Endothelial cell of umbilical vein (primary cell): ENCODE data around the gene MEX3C. TPM values are rescaled to one million over a fixed set of nuclear protein-coding genes. Genes with fewer than 3 reads are reported as not detected.

ENCODE experiments used
- BruUV-seq: library from RNA; stranded (reverse); fragments of 400-500 nt; replicated peaks from 2 replicates; lab custom pipeline; 2021; lab: Mats Ljungman, UMichigan
- CTCF ChIA-PET: fragments of 300-600, 350-600 bp; sonication (Branson Sonifier 250); formaldehyde crosslinking; loops from one replicate; lab custom pipeline; 2021; ENCODE audit warnings: antibody characterized with exemption, inconsistent platforms; lab: Charles Lee
- POLR2A ChIA-PET: fragments of 300-600, 350-600 bp; sonication (Branson Sonifier 250); formaldehyde crosslinking; loops from one replicate; lab custom pipeline; 2021; ENCODE audit warnings: antibody characterized with exemption, inconsistent platforms; lab: Charles Lee
- DNase-seq: peaks from one replicate; pipeline ENCODE4 v3.0.0-alpha.2; 2011; ENCODE audit warnings: low read depth, low spot score
- FAIRE-seq: peaks from 2 replicates; lab custom pipeline; 2011; peaks lifted over from hg19 to GRCh38; lab: Jason Lieb, UNC
- H2AFZ ChIP-seq: 2 replicates; pipeline ENCODE4 v1.6.0; 2012; ENCODE audit warnings: low read depth, low read length, control low read depth, inconsistent platforms
- H3K27ac ChIP-seq: 2 replicates; pipeline ENCODE4 v1.5.1; 2011; ENCODE audit warnings: low read depth, mild to moderate bottlenecking, control low read depth, low read length, moderate library complexity; ENCODE audit not compliant: insufficient read depth
- H3K27me3 ChIP-seq, 2 experiments: 2 replicates each; pipeline versions ENCODE4 v1.6.0 to v1.6.1; 2011; ENCODE audit warnings: low read length in 2 of 2, mixed read lengths in 1 of 2; ENCODE audit not compliant: control insufficient read depth in 2 of 2, insufficient read depth in 2 of 2
- H3K36me3 ChIP-seq, 2 experiments: 2 replicates in 1 of 2; 3 replicates in 1 of 2; pipeline ENCODE4 v1.5.1; 2011; ENCODE audit warnings: low read length in 2 of 2, mild to moderate bottlenecking in 1 of 2, moderate library complexity in 1 of 2; ENCODE audit not compliant: control insufficient read depth in 2 of 2, insufficient read depth in 2 of 2; ENCODE audit errors: extremely low read depth in 1 of 2
- H3K4me1 ChIP-seq: 3 replicates; pipeline ENCODE4 v1.5.1; 2011; ENCODE audit warnings: mild to moderate bottlenecking, low read length; ENCODE audit not compliant: control insufficient read depth, insufficient read depth; ENCODE audit errors: extremely low read depth
- H3K4me2 ChIP-seq: 2 replicates; pipeline ENCODE4 v1.6.1; 2011; ENCODE audit warnings: low read length, control low read depth, mixed read lengths; ENCODE audit not compliant: insufficient read depth
- H3K4me3 ChIP-seq, 3 experiments: fragments of 200-600 bp in 1 of 3; sonication (generic), shearing (Covaris generic) in 1 of 3; replicated peaks in 1 of 3; 2 replicates each; pipeline ENCODE4 v1.5.1; 2011 to 2016; ENCODE audit warnings: control low read depth in 3 of 3, low read length in 3 of 3, mild to moderate bottlenecking in 2 of 3, inconsistent platforms in 1 of 3, low read depth in 1 of 3, moderate library complexity in 1 of 3; ENCODE audit not compliant: insufficient read depth in 1 of 3
- H3K79me2 ChIP-seq: 2 replicates; pipeline ENCODE4 v1.6.0; 2012; ENCODE audit warnings: low read length, inconsistent platforms; ENCODE audit not compliant: control insufficient read depth, insufficient read depth
- H3K9ac ChIP-seq: replicated peaks from 2 replicates; pipeline ENCODE3; 2011; ENCODE audit warnings: low read length, control low read depth; ENCODE audit not compliant: insufficient read depth; ENCODE audit errors: extremely low read depth
- H3K9me1 ChIP-seq: replicated peaks from 3 replicates; pipeline ENCODE4 v1.6.0; 2011; ENCODE audit warnings: mild to moderate bottlenecking, low read length; ENCODE audit not compliant: control insufficient read depth, insufficient read depth; ENCODE audit errors: extremely low read depth
- H3K9me3 ChIP-seq: replicated peaks from 2 replicates; pipeline ENCODE4 v1.5.1; 2012; ENCODE audit warnings: low read length, inconsistent platforms; ENCODE audit not compliant: control insufficient read depth, insufficient read depth
- H4K20me1 ChIP-seq: replicated peaks from 2 replicates; pipeline ENCODE3; 2011; ENCODE audit warnings: mild to moderate bottlenecking, low read length; ENCODE audit not compliant: control insufficient read depth, insufficient read depth; ENCODE audit errors: extremely low read depth
- CTCF ChIP-seq, 2 donors: IDR thresholded peaks; 1 replicate in 1 of 2; 2 replicates in 1 of 2; pipeline ENCODE4 v1.5.1; 2011; ENCODE audit warnings: low read length in 2 of 2, mild to moderate bottlenecking in 2 of 2, moderate library complexity in 2 of 2, control low read depth in 1 of 2, inconsistent platforms in 1 of 2, low read depth in 1 of 2; ENCODE audit not compliant: insufficient read depth in 1 of 2; ENCODE audit errors: extremely low read depth in 1 of 2
- EZH2 ChIP-seq: IDR thresholded peaks from 2 replicates; pipeline ENCODE4 v1.6.1; 2012; ENCODE audit warnings: borderline replicate concordance, low read depth, mild to moderate bottlenecking, moderate library complexity, low read length, inconsistent platforms; ENCODE audit not compliant: severe bottlenecking
- FOS ChIP-seq: IDR thresholded peaks from 2 replicates; pipeline ENCODE4 v1.6.1; 2011; ENCODE audit warnings: mild to moderate bottlenecking, low read length, moderate library complexity, borderline replicate concordance; ENCODE audit not compliant: insufficient read depth
- GATA2 ChIP-seq: IDR thresholded peaks from 2 replicates; pipeline ENCODE4 v1.7.0; 2011; ENCODE audit warnings: low read depth, mild to moderate bottlenecking, moderate library complexity, mixed read lengths, low read length; ENCODE audit not compliant: insufficient read length, insufficient read depth
- JUN ChIP-seq: IDR thresholded peaks from 2 replicates; pipeline ENCODE4 v1.6.1; 2011; ENCODE audit warnings: borderline replicate concordance, low read depth; ENCODE audit not compliant: insufficient read length, insufficient read depth
- MYC ChIP-seq: IDR thresholded peaks from one replicate; pipeline ENCODE4 v1.6.1; 2011; ENCODE audit warnings: mild to moderate bottlenecking, low read depth, low read length
- POLR2A ChIP-seq: IDR thresholded peaks from 2 replicates; pipeline ENCODE4 v1.6.1; 2012; ENCODE audit warnings: low read depth, mild to moderate bottlenecking, control low read depth, low read length
- POLR2AphosphoS5 ChIP-seq: IDR thresholded peaks from 2 replicates; pipeline ENCODE4 v1.6.1; 2012; ENCODE audit warnings: low read depth, mild to moderate bottlenecking, control low read depth, low read length, moderate library complexity; ENCODE audit not compliant: insufficient read depth
- dilution Hi-C: fragments of 300-500 bp; cut with MboI; formaldehyde crosslinking; loops from one replicate; pipeline ENCODE4 v1.15.0; 2019; ENCODE audit warnings: low sequenced_read_pairs; ENCODE audit not compliant: extremely low pct_ligation_motif_present
- intact Hi-C: fragments of 100-400 bp; cut with micrococcal nuclease; formaldehyde crosslinking; loops from one replicate; pipeline ENCODE4 v1.10.0; 2022
- polyA plus RNA-seq, 4 experiments: library from polyadenylated mRNA; depleted of rRNA in 3 of 4; stranded (reverse) in 3 of 4; unstranded in 1 of 4; fragments of >200 nt; gene quantifications; 2 replicates each; pipeline versions ENCODE4 v1.2.1 to v1.2.3, GENCODE V29; 2011 to 2012; ENCODE audit warnings: missing spikeins in 1 of 4
- total RNA-seq: library from RNA; stranded (reverse); gene quantifications from 2 replicates; pipeline ENCODE4 v1.2.3, GENCODE V29; 2021
- TF ChIP-seq, protein P1 (sequence below): IDR thresholded peaks from 2 replicates; pipeline ENCODE4 v1.6.1; 2011; ENCODE audit not compliant: insufficient read depth, insufficient read length

MEX3C gene
- total and polyA plus RNA-seq, 2 donors (not counting 3 experiments of a cell fraction or from before 2014, with no cell fraction given) = 23.4 to 45.7 TPM

DNA sequence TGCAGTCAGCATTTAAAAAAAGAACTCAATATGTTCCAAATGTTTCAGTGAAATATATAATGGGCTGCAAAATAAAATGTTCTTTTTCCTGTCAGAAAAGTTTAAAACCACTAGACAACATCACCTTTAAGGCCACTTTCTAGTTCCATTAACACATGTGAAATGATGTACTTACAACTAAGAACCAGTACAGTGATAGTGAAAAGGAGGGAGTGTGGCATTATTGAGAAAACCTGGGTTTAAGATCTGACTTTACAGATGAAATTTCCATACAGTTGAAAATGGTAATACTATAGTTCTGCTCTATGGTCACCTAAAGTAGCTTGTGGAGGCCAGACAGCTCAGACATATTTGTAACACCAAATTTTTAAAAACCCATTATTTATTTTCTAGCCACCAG is 14.7 kb downstream of the MEX3C start:
- dilution Hi-C loops = no loop called here
- Histone ChIP-seq H2AFZ (no peak overlapping the region), H3K9me1 (no peaks in the 10 kb centered on the region), H3K79me2 (peaks cover 94% of the 10 kb centered on the region), H3K4me1 (no peaks in the 10 kb centered on the region), H3K27ac (no peak overlapping the region), H3K36me3 (peaks cover 0 to 2% of the 10 kb centered on the region in 2 experiments), H3K9me3 (no peaks in the 10 kb centered on the region), H3K4me3 (no peak overlapping the region), H3K4me2 (no peak overlapping the region), H3K9ac (no peak overlapping the region), H4K20me1 (peaks cover 23% of the 10 kb centered on the region), H3K27me3 (no peaks in the 10 kb centered on the region)
- POLR2A ChIA-PET = no interaction called here
- no TSS peak for BruUV-seq
- TF ChIP-seq, protein P1, sequence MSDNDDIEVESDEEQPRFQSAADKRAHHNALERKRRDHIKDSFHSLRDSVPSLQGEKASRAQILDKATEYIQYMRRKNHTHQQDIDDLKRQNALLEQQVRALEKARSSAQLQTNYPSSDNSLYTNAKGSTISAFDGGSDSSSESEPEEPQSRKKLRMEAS = no peak
- TF ChIP-seq EZH2 (no peak), POLR2AphosphoS5 (no peak), POLR2A (no peak), JUN (no peak), MYC (no peak), GATA2 (no peak), CTCF (IDR thresholded peaks at IDR 0.05; ENCODE audit: extremely low read depth in 1 of 2, insufficient read depth in 1 of 2, low read depth in 1 of 2, low read length in 2 of 2) (no peak), FOS (no peak)
- DNase-seq (no peak), FAIRE-seq (no peak)
- intact Hi-C loops = no loop called here
- CTCF ChIA-PET = interaction anchor here (1.1 to 1.4 kb wide), 2 partner anchors 12 to 19 kb away, joined by 3 read pairs; no protein-coding TSS in a partner anchor
